Liver (tissue), 9 donors: Measurements from ENCODE around the gene SLC5A5. TPM values are rescaled to one million over a fixed set of nuclear protein-coding genes. Genes with fewer than 3 reads are reported as not detected.

ENCODE experiments used
- DNase-seq: peaks from one replicate; pipeline ENCODE4 v3.0.0-alpha.2; 2017; ENCODE audit warnings: low spot score
- H3K27ac ChIP-seq, 2 donors: one replicate each; pipeline ENCODE4 v1.7.0; 2013; ENCODE audit warnings: inconsistent platforms in 2 of 2, low read length in 2 of 2, control low read depth in 1 of 2, low read depth in 1 of 2, mild to moderate bottlenecking in 1 of 2
- H3K27me3 ChIP-seq, 4 donors: one replicate each; pipeline versions ENCODE4 v1.6.1 to v1.7.0; 2013; ENCODE audit warnings: low read length in 3 of 4, inconsistent platforms in 1 of 4, mild to moderate bottlenecking in 1 of 4, moderate library complexity in 1 of 4; ENCODE audit not compliant: control insufficient read depth in 4 of 4, insufficient read depth in 4 of 4
- H3K36me3 ChIP-seq, 4 donors: one replicate each; pipeline versions ENCODE4 v1.6.1 to v1.7.0; 2013; ENCODE audit warnings: low read length in 3 of 4, mild to moderate bottlenecking in 3 of 4, low read depth in 1 of 4, moderate library complexity in 1 of 4; ENCODE audit not compliant: control insufficient read depth in 4 of 4, insufficient read depth in 3 of 4
- H3K4me1 ChIP-seq, 4 donors: one replicate each; pipeline versions ENCODE4 v1.6.1 to v1.7.0; 2013; ENCODE audit warnings: low read length in 3 of 4, mild to moderate bottlenecking in 3 of 4, moderate library complexity in 1 of 4; ENCODE audit not compliant: control insufficient read depth in 4 of 4, insufficient read depth in 4 of 4
- H3K4me3 ChIP-seq, 3 donors: one replicate each; pipeline versions ENCODE4 v1.6.1 to v1.7.0; 2013; ENCODE audit warnings: low read length in 3 of 3, control low read depth in 1 of 3, low read depth in 1 of 3, mild to moderate bottlenecking in 1 of 3
- H3K9ac ChIP-seq, 2 donors: one replicate each; pipeline ENCODE4 v1.7.0; 2013; ENCODE audit warnings: low read length in 2 of 2, mild to moderate bottlenecking in 2 of 2, moderate library complexity in 2 of 2, control low read depth in 1 of 2, low read depth in 1 of 2
- H3K9me3 ChIP-seq, 4 donors: one replicate each; pipeline versions ENCODE4 v1.6.1 to v1.7.0; 2013; ENCODE audit warnings: low read length in 3 of 4; ENCODE audit not compliant: control insufficient read depth in 4 of 4
- EGR1 ChIP-seq, 2 donors: IDR thresholded peaks; 2 replicates each; pipeline ENCODE4 v1.6.1; 2016 to 2018; ENCODE audit warnings: antibody characterized with exemption in 2 of 2, low read depth in 2 of 2
- FOXA1 ChIP-seq: IDR thresholded peaks from 2 replicates; pipeline ENCODE4 v1.6.1; 2016; ENCODE audit warnings: antibody characterized with exemption
- FOXA2 ChIP-seq: IDR thresholded peaks from 2 replicates; pipeline ENCODE4 v1.6.1; 2016; ENCODE audit warnings: antibody characterized with exemption
- GABPA ChIP-seq, 2 donors: IDR thresholded peaks in 1 of 2; conservative IDR thresholded peaks in 1 of 2; 2 replicates each; pipeline ENCODE4 v1.6.1; 2016; ENCODE audit warnings: antibody characterized with exemption in 2 of 2, mild to moderate bottlenecking in 1 of 2, moderate library complexity in 1 of 2
- HNF4A ChIP-seq, 2 donors: conservative IDR thresholded peaks; 2 replicates each; pipeline ENCODE4 v1.6.1; 2016; ENCODE audit warnings: antibody characterized with exemption in 2 of 2, mild to moderate bottlenecking in 2 of 2
- JUND ChIP-seq, 2 donors: IDR thresholded peaks; 2 replicates each; pipeline ENCODE4 v1.6.1; 2016; ENCODE audit warnings: antibody characterized with exemption in 2 of 2
- MAX ChIP-seq: IDR thresholded peaks from 2 replicates; pipeline ENCODE4 v1.6.1; 2016; ENCODE audit warnings: antibody characterized with exemption
- NR2F2 ChIP-seq: IDR thresholded peaks from 2 replicates; pipeline ENCODE4 v1.6.1; 2016; ENCODE audit warnings: antibody characterized with exemption
- RAD21 ChIP-seq, 2 donors: IDR thresholded peaks; 2 replicates each; pipeline ENCODE4 v1.6.1; 2016; ENCODE audit warnings: antibody characterized with exemption in 2 of 2, mild to moderate bottlenecking in 2 of 2
- REST ChIP-seq: IDR thresholded peaks from 2 replicates; pipeline ENCODE4 v1.6.1; 2016; ENCODE audit warnings: antibody characterized with exemption, mild to moderate bottlenecking
- RXRA ChIP-seq, 2 donors: IDR thresholded peaks; 2 replicates each; pipeline ENCODE4 v1.6.1; 2017 to 2018; ENCODE audit warnings: antibody characterized with exemption in 2 of 2, mild to moderate bottlenecking in 1 of 2
- SP1 ChIP-seq: IDR thresholded peaks from 2 replicates; pipeline ENCODE4 v1.6.1; 2018; ENCODE audit warnings: antibody characterized with exemption, mild to moderate bottlenecking
- TAF1 ChIP-seq: conservative IDR thresholded peaks from 2 replicates; pipeline ENCODE4 v1.6.1; 2016; ENCODE audit warnings: antibody characterized with exemption, mild to moderate bottlenecking
- YY1 ChIP-seq: IDR thresholded peaks from 2 replicates; pipeline ENCODE4 v1.6.1; 2016; ENCODE audit warnings: antibody characterized with exemption, mild to moderate bottlenecking
- WGBS: extraction: QIAGEN DNeasy Blood & Tissue Kit; methylation state at CpG from one replicate; pipeline ENCODE4 v1.1.7; 2013; 5-methylcytosine and 5-hydroxymethylcytosine counted together
- polyA plus RNA-seq, 2 donors: library from polyadenylated mRNA; stranded (reverse) in 1 of 2; unstranded in 1 of 2; fragments of 200-250 nt in 1 of 2; fragments of >200 nt in 1 of 2; fragmentation: Nextera tagmentation in 1 of 2; extraction: Ambion mirVana in 1 of 2; gene quantifications; one replicate each; pipeline versions ENCODE4 v1.2.1 to v1.2.3, GENCODE V29; 2013 to 2015
- total RNA-seq, 2 donors: library from RNA; depleted of rRNA; stranded (reverse); fragments of >200 nt; gene quantifications; one replicate each; pipeline ENCODE4 v1.2.3, GENCODE V29; 2014
- TF ChIP-seq, protein P1 (sequence below): IDR thresholded peaks from 2 replicates; pipeline ENCODE4 v1.6.1; 2016; ENCODE audit warnings: antibody characterized with exemption
- TF ChIP-seq, protein P2 (sequence below): fragments of 150-350 bp; IDR thresholded peaks from 2 replicates; pipeline ENCODE4 v1.5.1; 2017; ENCODE audit warnings: improper control_type of control experiment, low read depth, low read length; ENCODE audit not compliant: missing input control
- donor health status: healthy.
- donor health status: healthy.
- donor health status: healthy.
- donor health status: healthy.
- donor health status: healthy.

The SLC5A5 gene
- total and polyA plus RNA-seq, 4 donors, result 0.09 TPM; not detected in 3

DNA sequence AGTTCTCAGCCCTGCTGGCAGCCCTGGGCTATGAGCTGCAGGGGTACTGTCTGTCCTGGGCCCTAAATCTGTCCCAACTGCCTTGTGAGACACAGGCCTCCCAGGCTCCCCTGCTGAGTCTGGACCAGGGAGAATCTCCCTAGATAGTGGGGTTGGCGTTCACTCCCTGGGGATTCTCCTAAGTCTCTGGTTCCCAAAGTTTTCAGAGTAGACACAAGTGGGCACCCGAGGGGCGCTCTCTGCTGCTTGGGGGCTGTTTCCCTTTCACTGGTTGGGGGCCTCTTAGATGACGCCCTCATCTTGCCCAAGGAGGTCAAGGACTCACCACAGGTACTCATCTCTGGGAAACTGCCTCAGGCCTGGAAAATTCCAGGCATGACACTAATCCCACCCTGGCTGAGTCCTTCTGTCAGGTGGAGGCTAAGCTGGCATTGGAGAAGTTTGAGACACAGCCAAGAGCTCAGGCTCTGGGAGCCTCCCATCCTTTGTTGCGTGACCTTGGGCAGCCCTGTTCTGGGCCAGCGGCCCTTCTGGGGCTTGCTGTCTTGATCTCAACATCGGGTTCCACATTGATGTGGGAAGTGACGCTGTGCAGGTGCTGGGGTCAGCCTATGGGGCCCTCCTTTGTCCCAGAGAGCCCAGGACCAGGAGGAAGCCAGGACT, 8.1 kb upstream of the SLC5A5 start:
- Histone ChIP-seq H3K9me3 (no peaks in the 10 kb centered on the region), H3K4me3 (no peak overlapping the region), H3K9ac (no peak overlapping the region), H3K27ac (peak overlapping the region in 1 of 2 donors; percentile 23), H3K36me3 (peaks cover 17 to 31% (median 25%) of the 10 kb centered on the region in 4 donors), H3K27me3 (no peaks in the 10 kb centered on the region), H3K4me1 (peaks cover 3 to 18% (median 13%) of the 10 kb centered on the region in 4 donors)
- 86% methylated on average over 8 of the region's 8 CpGs for WGBS
- TF ChIP-seq HNF4A (conservative IDR thresholded peaks at IDR 0.05) (no peak), FOXA2 (no peak), RXRA (IDR thresholded peaks at IDR 0.05) (no peak), FOXA1 (no peak), RAD21 (IDR thresholded peaks at IDR 0.05) (no peak), EGR1 (IDR thresholded peaks at IDR 0.05; ENCODE audit: low read depth in 2 of 2) (no peak), NR2F2 (no peak), JUND (IDR thresholded peaks at IDR 0.05) (no peak), SP1 (no peak), MAX (no peak), YY1 (no peak), REST (no peak), GABPA (IDR thresholded peaks at IDR 0.05 in 1 of 2, conservative IDR thresholded peaks at IDR 0.05 in 1 of 2) (no peak), TAF1 (no peak)
- TF ChIP-seq, protein P1, sequence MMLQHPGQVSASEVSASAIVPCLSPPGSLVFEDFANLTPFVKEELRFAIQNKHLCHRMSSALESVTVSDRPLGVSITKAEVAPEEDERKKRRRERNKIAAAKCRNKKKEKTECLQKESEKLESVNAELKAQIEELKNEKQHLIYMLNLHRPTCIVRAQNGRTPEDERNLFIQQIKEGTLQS, result no peak
- TF ChIP-seq, protein P2, sequence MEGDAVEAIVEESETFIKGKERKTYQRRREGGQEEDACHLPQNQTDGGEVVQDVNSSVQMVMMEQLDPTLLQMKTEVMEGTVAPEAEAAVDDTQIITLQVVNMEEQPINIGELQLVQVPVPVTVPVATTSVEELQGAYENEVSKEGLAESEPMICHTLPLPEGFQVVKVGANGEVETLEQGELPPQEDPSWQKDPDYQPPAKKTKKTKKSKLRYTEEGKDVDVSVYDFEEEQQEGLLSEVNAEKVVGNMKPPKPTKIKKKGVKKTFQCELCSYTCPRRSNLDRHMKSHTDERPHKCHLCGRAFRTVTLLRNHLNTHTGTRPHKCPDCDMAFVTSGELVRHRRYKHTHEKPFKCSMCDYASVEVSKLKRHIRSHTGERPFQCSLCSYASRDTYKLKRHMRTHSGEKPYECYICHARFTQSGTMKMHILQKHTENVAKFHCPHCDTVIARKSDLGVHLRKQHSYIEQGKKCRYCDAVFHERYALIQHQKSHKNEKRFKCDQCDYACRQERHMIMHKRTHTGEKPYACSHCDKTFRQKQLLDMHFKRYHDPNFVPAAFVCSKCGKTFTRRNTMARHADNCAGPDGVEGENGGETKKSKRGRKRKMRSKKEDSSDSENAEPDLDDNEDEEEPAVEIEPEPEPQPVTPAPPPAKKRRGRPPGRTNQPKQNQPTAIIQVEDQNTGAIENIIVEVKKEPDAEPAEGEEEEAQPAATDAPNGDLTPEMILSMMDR, result no peak
- DNase-seq, result no peak
